Measurements from ENCODE around the gene GTF3C4.

GRCh38 chr9:132726576-132727130, 56.4 kb downstream of the GTF3C4 start:
- TF ChIP-seq CTCF (IDR thresholded peaks at IDR 0.05): no peak
- TF ChIP-seq POLR2A (IDR thresholded peaks at IDR 0.05): no peak

Measured in testis (tissue), 2 donors.